ENCODE data around the gene SNX5. TPM values are rescaled to one million over a fixed set of nuclear protein-coding genes. Genes with fewer than 3 reads are reported as not detected.

SNX5 gene
- total RNA-seq, 1 donor, result 93.7 TPM

- no peak for TF ChIP-seq CTCF (IDR thresholded peaks at IDR 0.05; ENCODE audit: extremely low read depth, low read depth, low read length)
- DNase-seq (ENCODE audit: insufficient read length, low spot score, missing footprints), result no peak
- Histone ChIP-seq H2AFZ (ENCODE audit: low read length) (no peak overlapping the region), H3K4me1 (ENCODE audit: insufficient read depth, low read length) (peaks cover 59% of the 10 kb centered on the region), H3K79me2 (ENCODE audit: insufficient read depth, low read length) (peaks cover 99% of the 10 kb centered on the region), H3K4me3 (ENCODE audit: insufficient read depth, low read length) (no peak overlapping the region), H4K20me1 (ENCODE audit: insufficient read depth, low read length) (peaks cover 55% of the 10 kb centered on the region), H3K27me3 (ENCODE audit: insufficient read depth, low read length) (no peaks in the 10 kb centered on the region), H3K36me3 (ENCODE audit: insufficient read depth, low read length) (peaks cover 38% of the 10 kb centered on the region), H3K9me3 (ENCODE audit: low read depth, low read length) (no peaks in the 10 kb centered on the region), H3K4me2 (ENCODE audit: insufficient read depth, low read length) (peak overlapping the region; percentile 31), H3K27ac (ENCODE audit: low read depth, low read length) (peak overlapping the region; percentile 58)
Observed at GRCh38 chr20:17959257-17959627, 9.4 kb downstream of the SNX5 start.

- Histone ChIP-seq H3K4me1 (ENCODE audit: insufficient read depth, low read length) (peaks cover 54% of the 10 kb centered on the region), H3K4me3 (ENCODE audit: insufficient read depth, low read length) (no peak overlapping the region), H3K36me3 (ENCODE audit: insufficient read depth, low read length) (peaks cover 38% of the 10 kb centered on the region), H4K20me1 (ENCODE audit: insufficient read depth, low read length) (peaks cover 51% of the 10 kb centered on the region), H2AFZ (ENCODE audit: low read length) (no peak overlapping the region), H3K9me3 (ENCODE audit: low read depth, low read length) (no peaks in the 10 kb centered on the region), H3K27ac (ENCODE audit: low read depth, low read length) (peak overlapping the region; percentile 58), H3K4me2 (ENCODE audit: insufficient read depth, low read length) (peak overlapping the region; percentile 31), H3K27me3 (ENCODE audit: insufficient read depth, low read length) (no peaks in the 10 kb centered on the region), H3K79me2 (ENCODE audit: insufficient read depth, low read length) (peaks cover 99% of the 10 kb centered on the region)
- TF ChIP-seq CTCF (IDR thresholded peaks at IDR 0.05; ENCODE audit: extremely low read depth, low read depth, low read length), result peak; percentile 26
- DNase-seq (ENCODE audit: insufficient read length, low spot score, missing footprints), result no peak
Observed at GRCh38 chr20:17958373-17959256, 10.0 kb downstream of the SNX5 start.

GRCh38 chr20:17957505-17958363 lies 10.9 kb downstream of the SNX5 start:
- Histone ChIP-seq H2AFZ (ENCODE audit: low read length) (no peak overlapping the region), H3K4me1 (ENCODE audit: insufficient read depth, low read length) (peaks cover 46% of the 10 kb centered on the region), H3K4me3 (ENCODE audit: insufficient read depth, low read length) (no peak overlapping the region), H3K36me3 (ENCODE audit: insufficient read depth, low read length) (peaks cover 42% of the 10 kb centered on the region), H3K9me3 (ENCODE audit: low read depth, low read length) (no peaks in the 10 kb centered on the region), H3K27ac (ENCODE audit: low read depth, low read length) (peak overlapping the region; percentile 58), H3K79me2 (ENCODE audit: insufficient read depth, low read length) (peaks cover 99% of the 10 kb centered on the region), H3K4me2 (ENCODE audit: insufficient read depth, low read length) (no peak overlapping the region), H3K27me3 (ENCODE audit: insufficient read depth, low read length) (no peaks in the 10 kb centered on the region), H4K20me1 (ENCODE audit: insufficient read depth, low read length) (peaks cover 45% of the 10 kb centered on the region)
- TF ChIP-seq CTCF (IDR thresholded peaks at IDR 0.05; ENCODE audit: extremely low read depth, low read depth, low read length), result no peak
- DNase-seq (ENCODE audit: insufficient read length, low spot score, missing footprints), result no peak
